SU-DHL-6 (cell line): Measurements from ENCODE around the gene MINK1.

Experiments
- H2AFZ ChIP-seq: fragments of 200-600 bp; sonication (generic); 2 replicates; pipeline ENCODE4 v1.6.1; 2014; ENCODE audit warnings: low read depth, mild to moderate bottlenecking, moderate library complexity, mixed read lengths, antibody characterized with exemption, low read length; ENCODE audit not compliant: severe bottlenecking
- H3F3A ChIP-seq: fragments of 200-600 bp; shearing (Covaris generic); 2 replicates; pipeline ENCODE4 v1.6.0; 2016; ENCODE audit warnings: antibody characterized with exemption, mild to moderate bottlenecking; ENCODE audit not compliant: insufficient read depth
- H3K27ac ChIP-seq: fragments of 200-600 bp; sonication (generic); 2 replicates; pipeline ENCODE4 v1.5.1; 2016; ENCODE audit warnings: low read depth, mild to moderate bottlenecking, low read length, moderate library complexity, mixed read lengths
- H3K27me3 ChIP-seq: fragments of 200-600 bp; sonication (generic), shearing (Covaris generic); 2 replicates; pipeline ENCODE4 v1.6.0; 2014; ENCODE audit warnings: mild to moderate bottlenecking, low read length
- H3K36me3 ChIP-seq: fragments of 200-600 bp; sonication (generic); 2 replicates; pipeline ENCODE4 v1.6.1; 2014; ENCODE audit warnings: mild to moderate bottlenecking, low read length, mixed read lengths
- H3K4me2 ChIP-seq: fragments of 300-600, 200-600 bp; shearing (Covaris generic), sonication (generic); 2 replicates; pipeline ENCODE4 v1.6.0; 2014; ENCODE audit warnings: low read length, low read depth, mild to moderate bottlenecking; ENCODE audit not compliant: poor library complexity, severe bottlenecking
- H3K4me3 ChIP-seq: fragments of 200-600 bp; sonication (generic); 2 replicates; pipeline ENCODE4 v1.5.1; 2014; ENCODE audit warnings: antibody characterized with exemption, low read length, mild to moderate bottlenecking, mixed read lengths; ENCODE audit not compliant: insufficient read depth, poor library complexity, severe bottlenecking
- H3K79me2 ChIP-seq: fragments of 200-600 bp; sonication (generic); 2 replicates; pipeline ENCODE4 v1.6.1; 2014; ENCODE audit warnings: mild to moderate bottlenecking, low read length, moderate library complexity; ENCODE audit not compliant: insufficient read depth
- H3K9ac ChIP-seq: fragments of 200-600 bp; sonication (generic); 2 replicates; pipeline ENCODE4 v1.7.0; 2014; ENCODE audit warnings: mild to moderate bottlenecking, low read length
- H3K9me2 ChIP-seq: fragments of 200-600 bp; sonication (generic); replicated peaks from 2 replicates; pipeline ENCODE4 v1.6.1; 2014; ENCODE audit warnings: low read length; ENCODE audit not compliant: insufficient read depth
- H3K9me3 ChIP-seq: fragments of 200-600 bp; sonication (generic); 2 replicates; pipeline ENCODE4 v1.6.1; 2014; ENCODE audit warnings: low read length, mixed read lengths; ENCODE audit not compliant: insufficient read depth
- H4K20me1 ChIP-seq: fragments of 200-600 bp; sonication (generic); 2 replicates; pipeline ENCODE4 v1.6.1; 2014; ENCODE audit warnings: low read depth, mild to moderate bottlenecking, antibody characterized with exemption, low read length, moderate library complexity, mixed read lengths
- EZH2phosphoT487 ChIP-seq: fragments of 200-600 bp; sonication (generic), shearing (Covaris generic); conservative IDR thresholded peaks from 2 replicates; pipeline ENCODE4 v1.6.1; 2018; ENCODE audit warnings: mild to moderate bottlenecking, antibody characterized with exemption, low read length, moderate library complexity, mixed read lengths
- TF ChIP-seq, protein P1 (sequence below): fragments of 200-600 bp; sonication (generic); IDR thresholded peaks from one replicate; pipeline ENCODE4 v1.5.1; 2017; ENCODE audit warnings: antibody characterized with exemption, mild to moderate bottlenecking, low read length, moderate library complexity; ENCODE audit not compliant: insufficient read depth, poor library complexity, severe bottlenecking

MINK1 gene

DNA sequence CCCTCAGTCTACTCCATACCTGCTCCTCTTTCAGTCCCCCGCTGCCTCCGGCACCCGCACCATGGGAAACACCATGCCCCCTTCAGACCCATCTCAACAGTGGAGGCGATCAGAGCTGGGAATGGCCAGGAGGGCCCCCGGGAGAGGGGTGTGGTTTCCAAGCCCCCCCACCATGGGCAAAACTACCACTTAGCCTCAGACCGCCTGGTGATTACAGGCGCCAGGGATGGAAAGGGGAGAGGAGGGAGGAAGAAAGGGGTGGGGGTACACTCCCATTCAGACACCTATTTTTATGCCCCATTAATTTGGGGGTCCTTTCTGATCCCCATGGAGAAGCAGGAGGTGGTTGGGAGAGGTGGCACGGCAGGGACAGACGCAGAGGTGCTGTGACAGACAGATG is 30.9 kb upstream of the MINK1 start, which contains the start of gene C17orf114:
TSS of gene C17orf114 (minus strand) at position 101 of the 400 bp plus-strand sequence.
- Histone ChIP-seq H3K9me2 (no peaks in the 10 kb centered on the region), H4K20me1 (no peaks in the 10 kb centered on the region), H3K4me3 (no peak within 1 kb of the TSS), H3K9ac (no peak within 1 kb of the TSS), H3K9me3 (no peaks in the 10 kb centered on the region), H3K36me3 (no peaks in the 10 kb centered on the region), H3K27me3 (no peaks in the 10 kb centered on the region), H3K27ac (no peak within 1 kb of the TSS), H3F3A (0 out of 2 replicates have a peak, but pooled peaks cover 7% of the 10 kb centered on the region), H2AFZ (no peak within 1 kb of the TSS), H3K4me2 (no peak within 1 kb of the TSS), H3K79me2 (no peaks in the 10 kb centered on the region)
- TF ChIP-seq, protein P1, sequence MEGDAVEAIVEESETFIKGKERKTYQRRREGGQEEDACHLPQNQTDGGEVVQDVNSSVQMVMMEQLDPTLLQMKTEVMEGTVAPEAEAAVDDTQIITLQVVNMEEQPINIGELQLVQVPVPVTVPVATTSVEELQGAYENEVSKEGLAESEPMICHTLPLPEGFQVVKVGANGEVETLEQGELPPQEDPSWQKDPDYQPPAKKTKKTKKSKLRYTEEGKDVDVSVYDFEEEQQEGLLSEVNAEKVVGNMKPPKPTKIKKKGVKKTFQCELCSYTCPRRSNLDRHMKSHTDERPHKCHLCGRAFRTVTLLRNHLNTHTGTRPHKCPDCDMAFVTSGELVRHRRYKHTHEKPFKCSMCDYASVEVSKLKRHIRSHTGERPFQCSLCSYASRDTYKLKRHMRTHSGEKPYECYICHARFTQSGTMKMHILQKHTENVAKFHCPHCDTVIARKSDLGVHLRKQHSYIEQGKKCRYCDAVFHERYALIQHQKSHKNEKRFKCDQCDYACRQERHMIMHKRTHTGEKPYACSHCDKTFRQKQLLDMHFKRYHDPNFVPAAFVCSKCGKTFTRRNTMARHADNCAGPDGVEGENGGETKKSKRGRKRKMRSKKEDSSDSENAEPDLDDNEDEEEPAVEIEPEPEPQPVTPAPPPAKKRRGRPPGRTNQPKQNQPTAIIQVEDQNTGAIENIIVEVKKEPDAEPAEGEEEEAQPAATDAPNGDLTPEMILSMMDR = no peak
- no peak for TF ChIP-seq EZH2phosphoT487

GRCh38 chr17:4806456-4806776 is 26.7 kb upstream of the MINK1 start:
- H3K4me2 ChIP-seq = peak overlapping the region; percentile 99
- H3K79me2 ChIP-seq = no peaks in the 10 kb centered on the region
- H3K9me2 ChIP-seq = no peaks in the 10 kb centered on the region
- no peak overlapping the region for H3K27ac ChIP-seq
- no peak for TF ChIP-seq EZH2phosphoT487
- TF ChIP-seq, protein P1 = no peak
- 0 out of 2 replicates have a peak, but pooled peaks cover 4% of the 10 kb centered on the region for H3F3A ChIP-seq
- H3K4me3 ChIP-seq = peak overlapping the region; percentile 94
- peak overlapping the region; percentile 90 for H2AFZ ChIP-seq
- no peaks in the 10 kb centered on the region for H3K27me3 ChIP-seq
- no peaks in the 10 kb centered on the region for H3K36me3 ChIP-seq
- H3K9me3 ChIP-seq = no peaks in the 10 kb centered on the region
- H3K9ac ChIP-seq = peak overlapping the region; percentile 72
- no peaks in the 10 kb centered on the region for H4K20me1 ChIP-seq

DNA sequence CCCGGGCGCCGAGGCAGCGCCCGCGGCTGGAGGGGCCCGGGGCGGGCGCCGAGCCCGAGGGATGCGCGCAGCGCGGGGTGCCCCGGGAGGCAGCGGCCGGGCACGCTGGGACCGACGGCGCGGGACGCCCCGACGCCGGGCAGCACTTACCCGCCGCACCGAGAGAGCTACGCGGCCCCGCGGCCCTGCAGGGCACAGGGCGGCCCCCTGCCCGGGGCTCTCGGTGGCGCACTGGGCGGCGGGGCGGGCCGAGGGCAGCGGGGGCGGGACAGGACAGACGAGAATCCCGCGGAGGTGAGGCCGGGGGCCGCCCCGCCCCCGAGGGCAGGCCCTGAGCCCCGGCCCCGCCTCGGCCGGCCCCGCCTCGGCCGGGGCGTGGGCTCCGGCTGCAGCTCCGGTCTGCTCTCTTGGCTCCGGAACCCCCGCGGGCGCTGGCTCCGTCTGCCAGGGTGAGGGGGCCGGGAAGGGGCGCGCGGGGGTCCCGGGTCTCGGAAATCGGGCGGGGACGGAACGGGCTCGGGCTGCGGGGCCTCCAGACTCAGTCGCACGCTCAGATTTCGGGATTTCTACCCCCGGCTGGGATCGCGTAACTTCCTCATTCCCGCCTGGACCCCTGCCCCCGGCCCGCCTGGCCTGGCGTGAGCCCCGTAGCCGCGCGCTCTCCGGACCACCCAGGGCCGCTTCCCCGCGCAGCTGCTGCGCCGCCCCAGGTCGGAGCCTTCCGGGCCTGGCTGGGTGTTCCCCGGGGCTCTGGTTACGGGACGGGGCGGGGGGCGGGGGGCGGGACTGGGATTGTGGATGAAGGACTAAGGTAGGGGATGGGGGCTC is 26.1 kb upstream of the MINK1 start, which contains the start of gene PLD2:
TSS of gene PLD2 (plus strand) at position 376 of the 828 bp plus-strand sequence. CDS start 621 bp downstream, outside the sequence.
- peak within 1 kb of the TSS; percentile 93 for H2AFZ ChIP-seq
- peak within 1 kb of the TSS; percentile 72 for H3K9ac ChIP-seq
- no peaks in the 10 kb centered on the region for H3K79me2 ChIP-seq
- TF ChIP-seq, protein P1 = no peak
- TF ChIP-seq EZH2phosphoT487 = no peak
- no peak within 1 kb of the TSS for H3K27ac ChIP-seq
- H4K20me1 ChIP-seq = no peaks in the 10 kb centered on the region
- H3K36me3 ChIP-seq = no peaks in the 10 kb centered on the region
- no peaks in the 10 kb centered on the region for H3K9me3 ChIP-seq
- H3K4me3 ChIP-seq = peak within 1 kb of the TSS; percentile 94
- H3K4me2 ChIP-seq = peak within 1 kb of the TSS; percentile 99
- 0 out of 2 replicates have a peak, but pooled peaks cover 4% of the 10 kb centered on the region for H3F3A ChIP-seq
- no peaks in the 10 kb centered on the region for H3K27me3 ChIP-seq
- H3K9me2 ChIP-seq = no peaks in the 10 kb centered on the region
